WTC11 (cell line): ENCODE data around the gene BCL11B. TPM values are rescaled to one million over a fixed set of nuclear protein-coding genes. Genes with fewer than 3 reads are reported as not detected.

Experiments
- ATAC-seq: fragments of 200-7000 bp; cut with Tn5 transposase; 2 replicates; pipeline ENCODE4 v1.10.0; 2021; ENCODE audit warnings: mild to moderate bottlenecking, moderate library complexity
- CTCF ChIA-PET: fragments of 300-600 bp; sonication (Branson Sonifier 250); formaldehyde crosslinking; loops from one replicate; lab custom pipeline; 2021; ENCODE audit warnings: antibody characterized with exemption; lab: Charles Lee
- POLR2A ChIA-PET: fragments of 350-600 bp; sonication (Branson Sonifier 250); formaldehyde crosslinking; loops from one replicate; lab custom pipeline; 2021; ENCODE audit warnings: antibody characterized with exemption; lab: Charles Lee
- DNase-seq: peaks from one replicate; pipeline ENCODE4 v3.0.0; 2021; ENCODE audit warnings: low spot score
- H3K27ac Mint-ChIP-seq: 2 replicates; pipeline ENCODE4 v1.8.0; 2021; ENCODE audit warnings: mixed read lengths
- H3K27me3 Mint-ChIP-seq: 2 replicates; pipeline ENCODE4 v1.8.0; 2021; ENCODE audit warnings: low read depth, mild to moderate bottlenecking, moderate library complexity, mixed read lengths
- H3K36me3 Mint-ChIP-seq: 2 replicates; pipeline ENCODE4 v1.8.0; 2021; ENCODE audit warnings: mixed read lengths
- H3K4me1 Mint-ChIP-seq: 2 replicates; pipeline ENCODE4 v1.8.0; 2022; ENCODE audit warnings: mixed read lengths
- H3K4me3 Mint-ChIP-seq: 2 replicates; pipeline ENCODE4 v1.8.0; 2021; ENCODE audit warnings: mild to moderate bottlenecking, moderate library complexity, mixed read lengths
- H3K9me3 Mint-ChIP-seq: 2 replicates; pipeline ENCODE4 v1.8.0; 2021; ENCODE audit warnings: mixed read lengths
- ARID4B ChIP-seq: sonication (generic); formaldehyde crosslinking; IDR thresholded peaks from 2 replicates; pipeline ENCODE4 v1.8.0; 2023; ENCODE audit warnings: missing genetic modification reagents, mild to moderate bottlenecking, borderline replicate concordance
- ATF1 ChIP-seq: sonication (generic); formaldehyde crosslinking; IDR thresholded peaks from 2 replicates; pipeline ENCODE4 v1.8.1; 2023; ENCODE audit warnings: mild to moderate bottlenecking, moderate library complexity, missing genetic modification reagents
- ATF3 ChIP-seq: sonication (generic); formaldehyde crosslinking; conservative IDR thresholded peaks from 2 replicates; pipeline ENCODE4 v1.8.1; 2022; ENCODE audit warnings: mild to moderate bottlenecking, missing genetic modification reagents
- ATF6 ChIP-seq: sonication (generic); formaldehyde crosslinking; IDR thresholded peaks from 2 replicates; pipeline ENCODE4 v1.8.1; 2023; ENCODE audit warnings: mild to moderate bottlenecking, missing genetic modification reagents
- CTCF ChIP-seq: fragments of 200-600 bp; IDR thresholded peaks from 2 replicates; pipeline ENCODE4 v1.8.0; 2022; ENCODE audit warnings: antibody characterized with exemption
- EMX1 ChIP-seq: fragments of 250-450 bp; sonication (Bioruptor Pico); IDR thresholded peaks from 2 replicates; pipeline ENCODE4 v1.8.0; 2021; ENCODE audit warnings: mild to moderate bottlenecking
- ERG ChIP-seq: fragments of 250-450 bp; sonication (Bioruptor Pico); IDR thresholded peaks from 2 replicates; pipeline ENCODE4 v1.8.0; 2021; ENCODE audit warnings: mild to moderate bottlenecking
- FOXJ3 ChIP-seq: sonication (generic); formaldehyde crosslinking; IDR thresholded peaks from 2 replicates; pipeline ENCODE4 v1.9.0; 2021; ENCODE audit warnings: missing genetic modification reagents, mild to moderate bottlenecking, borderline replicate concordance
- FOXP1 ChIP-seq: sonication (generic); formaldehyde crosslinking; IDR thresholded peaks from 2 replicates; pipeline ENCODE4 v1.8.0; 2022; ENCODE audit warnings: missing genetic modification reagents, mild to moderate bottlenecking, moderate library complexity, borderline replicate concordance
- KAT7 ChIP-seq: sonication (generic); formaldehyde crosslinking; IDR thresholded peaks from 2 replicates; pipeline ENCODE4 v1.8.1; 2023; ENCODE audit warnings: missing genetic modification reagents, mild to moderate bottlenecking, borderline replicate concordance
- NFATC4 ChIP-seq: fragments of 250-450 bp; sonication (Bioruptor Pico); IDR thresholded peaks from 2 replicates; pipeline ENCODE4 v1.9.0; 2021; ENCODE audit warnings: mild to moderate bottlenecking
- SMAD3 ChIP-seq: sonication (generic); formaldehyde crosslinking; IDR thresholded peaks from 2 replicates; pipeline ENCODE4 v1.8.0; 2022; ENCODE audit warnings: missing genetic modification reagents, mild to moderate bottlenecking, borderline replicate concordance
- USF1 ChIP-seq: sonication (generic); formaldehyde crosslinking; IDR thresholded peaks from 2 replicates; pipeline ENCODE4 v1.8.0; 2022; ENCODE audit warnings: mild to moderate bottlenecking, missing genetic modification reagents
- ZBTB43 ChIP-seq: sonication (generic); formaldehyde crosslinking; IDR thresholded peaks from 2 replicates; pipeline ENCODE4 v1.8.1; 2023; ENCODE audit warnings: mild to moderate bottlenecking, missing genetic modification reagents
- ZNF263 ChIP-seq: sonication (generic); formaldehyde crosslinking; IDR thresholded peaks from 2 replicates; pipeline ENCODE4 v1.8.1; 2022; ENCODE audit warnings: low read depth, mild to moderate bottlenecking, moderate library complexity, missing genetic modification reagents
- ZNF425 ChIP-seq: fragments of 250-450 bp; sonication (Bioruptor Pico); conservative IDR thresholded peaks from 2 replicates; pipeline ENCODE4 v1.9.0; 2021; ENCODE audit warnings: mild to moderate bottlenecking
- total RNA-seq: library from RNA; stranded (reverse); gene quantifications from 3 replicates; pipeline ENCODE4 v1.2.3, GENCODE V29; 2021

The BCL11B gene
- total RNA-seq, 1 experiment from 2014 or later: 9.1 TPM

- TF ChIP-seq CTCF (no peak), ERG (CRISPR knock-in tag) (no peak), ZNF263 (no peak), KAT7 (CRISPR knock-in tag) (no peak)
Measured at GRCh38 chr14:99234355-99234754, 37.6 kb downstream of the BCL11B start (continued).

GRCh38 chr14:99233222-99234035 lies 38.6 kb downstream of the BCL11B start:
- no peak for TF ChIP-seq EMX1 (CRISPR knock-in tag)
- TF ChIP-seq ARID4B: no peak
- TF ChIP-seq ZBTB43: no peak
- no peak for TF ChIP-seq ATF1 (CRISPR knock-in tag)
- TF ChIP-seq NFATC4 (CRISPR knock-in tag): no peak
- TF ChIP-seq SMAD3: no peak
- no peak for TF ChIP-seq ATF3 (CRISPR knock-in tag)
- no peak for TF ChIP-seq ZNF425
- no peak for TF ChIP-seq FOXP1 (CRISPR knock-in tag)
- no peak for TF ChIP-seq FOXJ3 (CRISPR knock-in tag)
- TF ChIP-seq ATF6: no peak
- no peak for TF ChIP-seq USF1 (CRISPR knock-in tag)
- TF ChIP-seq, all 79 proteins: peak for 0

More at GRCh38 chr14:99233222-99234035, 38.6 kb downstream of the BCL11B start:
- Mint-ChIP-seq H3K4me1 (peaks cover 76% of the 10 kb centered on the region), H3K4me3 (0 out of 2 replicates have a peak overlapping the region, but pooled peaks have one; percentile 77), H3K9me3 (no peaks in the 10 kb centered on the region), H3K36me3 (peaks cover 5% of the 10 kb centered on the region; the same call in 1 of the 2 replicates), H3K27me3 (no peaks in the 10 kb centered on the region), H3K27ac (no peak overlapping the region; the same call in 1 of the 2 replicates)
- no peak for ATAC-seq
- ChIA-PET POLR2A (interaction anchor here (2.3 kb wide), 1 partner anchor 13 kb away, joined by 9 read pairs; no protein-coding TSS in a partner anchor), CTCF (interaction anchor here (1.3 to 1.7 kb wide), 3 partner anchors 31 to 198 kb away, joined by 4 read pairs; no protein-coding TSS in a partner anchor)
- DNase-seq: no peak
